GM19438 (cell line): ENCODE measurements around the gene KCNIP4.

Experiments
- ATAC-seq: cut with Tn5 transposase; IDR thresholded peaks from one replicate; pipeline ENCODE4 v1.9.1; 2021; ENCODE audit warnings: low read depth; ENCODE audit not compliant: unreplicated experiment

KCNIP4 gene

GRCh38 chr4:21628116-21628670 lies 320.4 kb downstream of the KCNIP4 start:
- no peak for ATAC-seq

- ATAC-seq = no peak
Observed at GRCh38 chr4:21625447-21625846, 323.1 kb downstream of the KCNIP4 start.

- no peak for ATAC-seq
Observed at GRCh38 chr4:21605006-21605405, 343.6 kb downstream of the KCNIP4 start.

GRCh38 chr4:21596521-21596920 lies 352.1 kb downstream of the KCNIP4 start:
- ATAC-seq = no peak

- ATAC-seq = no peak
Observed at GRCh38 chr4:21593671-21594001, 354.9 kb downstream of the KCNIP4 start.

- ATAC-seq = no peak
Observed at GRCh38 chr4:21592970-21593670, 355.5 kb downstream of the KCNIP4 start.

GRCh38 chr4:21577056-21577455 lies 371.5 kb downstream of the KCNIP4 start:
- ATAC-seq = no peak

GRCh38 chr4:21571100-21571499 lies 377.5 kb downstream of the KCNIP4 start:
- no peak for ATAC-seq

GRCh38 chr4:21569638-21570037 lies 378.9 kb downstream of the KCNIP4 start:
- ATAC-seq = no peak

- no peak for ATAC-seq
Observed at GRCh38 chr4:21555083-21555482, 393.5 kb downstream of the KCNIP4 start.

GRCh38 chr4:21554500-21554899 lies 394.1 kb downstream of the KCNIP4 start:
- ATAC-seq = no peak

- no peak for ATAC-seq
Observed at GRCh38 chr4:21554066-21554465, 394.5 kb downstream of the KCNIP4 start.

GRCh38 chr4:21552455-21552854 lies 396.1 kb downstream of the KCNIP4 start:
- ATAC-seq = no peak

GRCh38 chr4:21544955-21545354 lies 403.6 kb downstream of the KCNIP4 start:
- ATAC-seq = no peak

- ATAC-seq = no peak
Observed at GRCh38 chr4:21544415-21544814, 404.2 kb downstream of the KCNIP4 start.

GRCh38 chr4:21543514-21543913 lies 405.1 kb downstream of the KCNIP4 start:
- no peak for ATAC-seq

- ATAC-seq = no peak
Observed at GRCh38 chr4:21535898-21536297, 412.7 kb downstream of the KCNIP4 start.

GRCh38 chr4:21531048-21531447 lies 417.5 kb downstream of the KCNIP4 start:
- ATAC-seq = no peak

GRCh38 chr4:21529214-21529613 lies 419.4 kb downstream of the KCNIP4 start:
- ATAC-seq = no peak

- no peak for ATAC-seq
Observed at GRCh38 chr4:21522296-21522695, 426.3 kb downstream of the KCNIP4 start.

- ATAC-seq = no peak
Observed at GRCh38 chr4:21517126-21517859, 431.3 kb downstream of the KCNIP4 start.
